DMS53 treated with DMSO at 0.1 percent for 48 hours (cell line): ENCODE data around the gene ACKR4.
"Not testable (repeated sequence)": the region's sequence is repeated elsewhere in the genome, so short reads cannot be mapped to it uniquely, and the experiment has no call there.

ENCODE experiments used
- DNase-seq: peaks from one replicate; lab custom pipeline; 2025; ENCODE audit not compliant: unreplicated experiment; lab: John Stamatoyannopoulos, UW

ACKR4 gene

DNA sequence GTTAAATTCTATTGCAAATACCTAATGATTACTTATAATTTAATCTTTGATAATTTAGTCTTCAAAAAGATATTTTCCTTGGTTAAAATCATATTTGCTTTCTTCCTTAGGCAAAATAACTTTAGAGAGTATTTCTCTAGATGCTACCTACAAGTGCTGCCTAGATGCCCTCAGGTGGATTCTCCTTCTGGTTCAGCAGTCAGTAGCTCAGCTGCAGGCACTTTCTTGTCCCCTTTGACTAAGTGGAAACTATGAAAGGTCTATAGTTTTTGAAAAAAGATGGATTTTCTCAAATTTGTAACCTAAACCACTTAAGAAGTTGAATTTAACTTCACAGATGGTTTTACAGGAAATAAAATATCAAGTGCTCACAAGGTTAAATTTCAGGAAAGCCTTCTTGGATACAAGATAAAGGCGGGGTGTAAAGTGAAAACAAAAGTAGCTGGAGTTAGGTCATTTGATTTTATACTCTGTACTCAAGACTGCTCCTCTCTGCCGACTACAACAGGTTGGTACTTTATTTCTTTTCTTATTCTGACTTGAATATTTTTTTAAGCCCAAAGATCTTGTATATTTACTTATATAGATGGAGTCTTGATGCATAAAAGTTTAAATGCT is at the start of gene ACKR4:
ACKR4 (plus strand) TSS at position 455 of the 618 bp plus-strand sequence. CDS start 3,128 bp downstream, outside the sequence.
- no peak for DNase-seq

DNA sequence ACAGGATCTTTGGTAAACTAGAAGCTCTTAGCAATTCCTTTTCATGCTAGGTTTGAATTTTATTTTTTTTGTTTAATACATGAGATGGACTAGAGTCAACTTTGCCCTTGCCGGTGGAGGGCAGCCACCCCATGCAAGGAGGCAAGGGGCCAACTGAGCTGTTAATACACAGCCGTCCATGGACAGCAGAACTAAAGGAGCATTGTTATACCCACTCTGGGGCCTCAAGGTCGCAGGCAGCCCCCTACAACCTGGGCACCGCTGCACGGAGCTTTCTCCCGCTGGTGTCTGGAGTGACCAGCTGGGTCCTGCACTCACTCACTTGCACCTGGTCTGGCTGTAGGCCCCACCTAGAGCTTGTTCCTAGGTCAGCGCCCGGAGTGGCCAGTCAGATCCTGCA is 47.9 kb upstream of the ACKR4 start:
- no peak for DNase-seq

DNA sequence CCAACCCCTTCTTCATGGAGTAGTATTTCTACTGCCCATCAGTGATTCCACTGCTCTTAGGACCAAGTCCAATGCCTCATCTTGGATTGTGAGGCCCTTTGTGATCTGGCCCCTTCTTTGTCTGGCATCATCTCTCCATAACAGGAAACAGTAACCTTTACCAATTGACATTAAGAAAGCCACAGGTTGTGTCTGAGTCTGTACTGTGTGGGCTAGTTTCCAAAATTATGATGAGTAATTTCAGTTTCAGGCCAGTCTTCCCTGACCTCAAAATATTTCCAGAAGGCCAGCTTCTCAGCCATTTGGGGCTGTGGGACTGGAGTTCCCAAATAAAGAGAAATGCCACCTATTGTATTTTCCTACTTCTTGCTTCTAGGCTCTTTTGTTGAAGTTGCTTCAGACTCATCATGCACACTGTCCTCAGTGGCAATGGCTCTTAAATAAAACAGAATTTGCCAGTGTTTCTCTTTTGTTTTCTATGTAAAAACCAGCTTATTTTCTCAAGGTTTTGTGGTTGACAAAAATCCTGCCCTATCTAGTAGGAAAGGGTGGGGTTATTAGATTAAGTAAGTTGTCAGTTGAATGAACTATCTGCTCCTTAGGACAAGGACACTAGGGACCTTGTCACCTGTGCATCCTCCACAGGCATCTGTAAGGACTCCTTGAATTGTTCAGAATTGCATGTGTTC is 47.0 kb upstream of the ACKR4 start:
- no peak for DNase-seq

DNA sequence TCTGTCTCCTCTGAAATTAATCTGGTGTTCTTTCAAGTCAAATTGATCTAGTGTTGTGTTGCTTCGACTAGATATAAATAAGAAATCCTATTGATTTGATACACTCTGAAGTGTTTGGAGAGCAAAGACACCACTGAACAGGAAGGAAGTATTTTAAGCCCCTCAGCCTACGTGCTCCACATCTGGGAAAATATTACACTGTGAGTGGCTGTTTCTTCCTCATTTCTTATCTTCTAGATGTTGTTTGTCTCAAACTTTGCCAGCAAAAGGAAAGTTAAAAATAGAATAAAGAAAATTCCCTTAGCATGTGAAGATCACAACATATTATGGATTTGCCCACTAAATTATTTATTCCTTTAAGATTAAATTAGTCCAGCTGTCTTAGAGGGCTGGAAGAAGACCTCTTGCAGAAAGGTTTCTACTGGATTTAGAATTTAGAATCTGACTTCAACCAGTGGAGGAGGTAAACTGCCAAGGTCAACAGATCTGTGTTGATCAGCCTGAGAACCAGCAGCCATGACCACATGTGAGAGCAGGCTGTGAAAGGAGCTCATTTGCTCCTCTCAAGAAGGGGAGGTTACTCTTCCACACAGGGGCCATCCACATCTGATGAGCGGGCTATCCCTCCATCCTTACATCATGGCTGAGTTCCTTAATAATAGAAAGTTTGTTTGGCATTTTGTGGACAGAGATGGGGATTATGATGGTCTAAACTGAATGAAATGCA is 46.3 kb upstream of the ACKR4 start:
- no peak for DNase-seq

DNA sequence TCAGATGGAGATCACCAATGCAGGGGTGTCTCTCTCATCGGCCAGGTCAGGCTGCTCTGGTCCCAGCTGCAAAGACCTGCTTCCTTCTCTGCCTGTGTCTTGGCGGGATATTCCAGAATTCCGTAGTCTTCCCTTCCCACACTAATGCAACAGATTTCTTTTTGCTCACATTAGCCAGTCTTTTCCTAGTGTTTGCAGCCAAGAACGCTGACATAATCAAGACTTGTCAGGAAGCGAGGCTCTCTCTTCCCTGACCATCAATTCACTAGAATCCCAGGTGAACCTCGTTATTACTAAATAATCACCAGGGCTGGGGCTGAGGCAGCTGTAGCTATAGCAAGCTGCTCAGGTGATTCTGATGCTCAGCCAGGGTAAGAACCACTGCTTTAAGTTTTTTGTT is 43.2 kb upstream of the ACKR4 start:
- DNase-seq: no peak

DNA sequence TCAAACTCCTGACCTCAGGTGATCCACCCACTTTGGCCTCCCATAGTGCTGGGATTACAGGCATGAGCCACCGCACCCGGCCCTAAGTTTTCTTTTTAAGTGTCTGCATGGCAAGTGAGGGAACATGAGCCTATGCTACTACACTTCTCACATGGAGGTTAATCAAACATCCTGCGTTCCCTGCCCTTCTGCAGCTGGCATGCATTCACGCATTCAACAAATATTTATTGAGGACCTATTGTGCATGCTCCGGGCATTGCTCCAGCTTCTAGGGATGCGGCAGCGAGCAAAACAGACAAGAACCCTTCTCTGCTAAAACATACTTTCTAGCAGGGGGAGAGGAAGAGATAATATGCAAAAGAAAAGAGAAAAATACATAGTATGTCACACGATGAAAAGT is 42.6 kb upstream of the ACKR4 start:
- DNase-seq: peak; percentile 62

DNA sequence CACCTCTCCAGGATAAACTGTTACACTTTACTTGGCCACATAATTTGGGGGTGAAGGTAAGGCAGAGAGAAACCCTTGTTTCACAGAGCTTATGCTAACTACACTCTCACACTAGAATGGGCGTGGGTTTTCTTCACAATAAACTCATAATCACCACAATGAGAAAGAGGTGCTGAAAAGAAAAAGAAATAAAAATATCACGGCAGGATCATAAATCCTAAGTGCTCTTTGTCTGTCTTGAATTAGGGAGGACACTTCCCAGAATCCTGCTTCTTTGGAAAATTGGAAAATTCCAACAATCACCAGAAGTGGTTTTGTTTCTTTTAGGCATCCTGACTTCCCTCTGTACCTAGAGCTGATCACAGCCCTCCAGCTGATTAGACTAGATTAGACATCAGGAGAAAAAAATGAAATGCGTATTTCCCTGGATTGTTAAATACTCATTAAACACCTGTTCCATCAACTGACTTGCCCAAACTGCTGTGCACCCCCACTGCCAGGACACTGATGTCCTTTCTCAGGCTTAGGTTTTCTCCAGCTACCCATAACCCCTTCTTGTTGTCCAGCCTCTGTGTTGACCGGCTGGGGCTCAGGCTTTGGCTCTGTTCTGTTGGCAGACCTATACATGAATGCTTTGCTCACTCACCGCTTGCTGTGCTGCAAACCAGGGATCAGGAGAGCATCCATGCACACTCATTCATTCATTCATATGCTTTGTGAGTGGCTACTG is 41.6 kb upstream of the ACKR4 start:
- no peak for DNase-seq

DNA sequence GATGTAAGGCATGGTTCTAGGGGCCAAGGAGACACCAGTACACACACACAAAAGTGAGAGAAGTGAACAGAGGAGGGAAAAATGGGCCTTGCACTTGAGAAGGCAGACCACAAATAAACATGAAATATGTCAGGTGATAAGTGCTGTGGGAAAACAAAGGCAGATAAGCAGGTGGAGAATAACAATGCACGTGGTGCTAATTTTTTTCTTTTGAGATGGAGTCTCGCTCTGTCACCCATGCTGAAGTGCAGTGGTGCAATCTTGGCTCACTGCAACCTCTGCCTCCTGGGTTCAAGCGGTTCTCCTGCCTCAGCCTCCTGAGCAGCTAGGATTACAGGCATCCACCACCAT is 41.1 kb upstream of the ACKR4 start:
- DNase-seq: not testable (repeated sequence)

DNA sequence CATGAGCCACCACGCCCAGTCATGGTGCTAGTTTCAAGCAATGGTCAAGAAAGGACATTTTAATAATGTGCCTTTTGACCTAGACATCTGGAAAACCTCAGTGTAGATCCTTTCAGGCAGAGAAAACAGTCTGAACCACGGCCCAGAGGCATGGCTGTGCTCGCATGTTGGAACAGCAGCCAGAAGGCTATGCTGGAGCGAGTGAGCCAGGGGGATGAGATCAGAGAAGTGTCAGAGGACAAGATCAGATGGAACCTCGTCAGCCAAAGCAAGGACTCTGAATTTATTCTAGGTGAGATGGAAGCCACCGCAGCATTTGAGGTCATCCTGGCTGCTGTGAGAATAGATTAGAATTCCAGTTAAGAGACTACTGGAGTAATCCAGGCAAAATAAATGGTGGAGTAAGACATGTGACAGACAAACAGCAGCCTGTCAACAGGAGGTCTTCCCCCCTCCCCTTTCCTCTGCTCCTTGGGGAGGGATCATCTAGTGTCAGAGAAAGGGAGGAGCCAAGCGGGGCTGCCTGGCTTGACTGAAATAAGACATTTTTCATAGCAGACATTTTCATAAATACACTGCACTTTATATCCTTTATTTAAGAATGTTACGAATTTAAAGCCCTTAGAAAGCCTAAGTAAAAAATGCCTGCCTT is 40.4 kb upstream of the ACKR4 start:
- DNase-seq: no peak

DNA sequence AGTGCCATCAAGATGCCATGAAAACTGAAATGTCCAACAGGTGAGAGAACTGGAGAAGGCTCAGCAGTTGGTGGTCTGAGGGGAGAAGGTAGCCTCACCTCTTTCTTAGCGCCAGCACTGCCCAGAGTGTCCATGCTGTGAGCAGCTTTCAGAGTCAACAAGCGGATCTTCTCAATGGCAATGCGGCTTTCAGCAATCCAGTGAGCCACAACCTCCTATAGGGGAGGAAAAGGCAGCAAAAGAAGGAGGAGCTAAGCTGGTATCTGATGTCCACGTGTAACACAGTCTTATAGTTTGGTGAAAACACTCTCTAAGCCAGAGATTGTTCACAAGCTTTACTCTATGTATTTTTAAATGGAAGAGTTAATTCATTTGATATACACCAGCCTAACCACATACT is 36.1 kb upstream of the ACKR4 start:
- DNase-seq: no peak

DNA sequence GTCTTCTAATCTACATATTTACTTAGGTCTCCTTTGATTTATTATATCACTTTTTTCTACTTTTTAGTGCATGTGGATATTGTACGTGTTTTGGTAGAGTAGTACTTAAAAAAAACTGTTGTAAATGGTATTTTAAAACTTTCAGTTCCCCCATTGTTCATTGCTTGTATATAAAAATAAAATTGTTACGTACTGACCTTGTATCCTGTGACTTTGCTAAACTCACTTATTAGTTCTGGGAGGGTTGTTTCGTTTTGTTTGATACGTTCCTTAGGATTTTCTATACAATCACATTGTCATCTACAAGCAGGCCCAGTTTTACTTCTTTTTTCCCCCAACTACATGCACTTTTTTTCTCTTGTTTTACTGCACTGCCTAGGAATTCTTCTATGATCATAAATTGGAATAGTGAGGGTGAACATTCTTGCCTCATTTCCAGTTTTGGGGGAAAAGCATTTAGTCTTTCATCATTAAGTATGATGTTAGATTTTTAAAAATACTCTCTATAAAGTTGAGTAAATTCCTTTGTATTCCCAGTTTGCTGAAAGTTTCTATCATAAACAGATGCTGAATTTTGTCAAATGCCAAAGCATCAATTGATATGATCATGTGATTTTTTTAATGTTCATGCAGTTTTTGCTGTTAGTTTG is 33.5 kb upstream of the ACKR4 start:
- no peak for DNase-seq

DNA sequence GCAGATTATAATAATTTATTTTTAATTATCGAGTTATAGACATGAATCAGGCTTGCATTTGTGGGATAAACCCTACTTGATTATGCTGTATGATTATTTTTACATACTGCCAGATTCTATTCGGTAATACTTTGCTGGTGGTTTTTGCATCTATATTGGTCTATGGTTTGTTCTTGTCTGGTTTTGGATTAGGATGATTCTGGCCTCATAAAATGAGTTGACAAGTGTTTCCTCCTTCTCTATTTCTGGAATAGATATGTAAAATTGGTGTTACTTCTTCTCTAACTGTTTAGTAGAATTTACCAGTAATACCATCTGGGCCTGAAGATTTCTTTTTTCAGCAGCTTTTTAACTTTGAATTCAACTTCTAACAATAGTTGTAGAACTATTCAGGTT is 33.0 kb upstream of the ACKR4 start:
- DNase-seq: no peak

DNA sequence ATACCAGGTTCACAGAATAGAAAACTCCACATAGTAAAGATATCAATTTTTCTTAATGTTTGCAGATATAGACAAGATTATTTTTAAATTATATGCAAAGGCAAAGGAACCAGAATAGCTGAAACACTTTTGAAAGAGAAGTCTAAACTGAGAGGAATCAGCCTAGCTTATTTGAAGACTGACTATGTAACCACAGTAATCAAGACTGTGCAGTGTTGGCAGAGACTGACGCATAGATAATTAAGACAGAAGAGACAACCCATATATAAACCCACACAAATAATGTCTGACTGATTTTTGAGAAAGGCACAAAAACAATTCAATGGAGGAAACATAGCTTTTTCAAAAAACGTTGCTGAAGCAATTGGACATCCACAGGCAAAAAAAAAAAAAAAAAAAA is 28.6 kb upstream of the ACKR4 start:
- no peak for DNase-seq

DNA sequence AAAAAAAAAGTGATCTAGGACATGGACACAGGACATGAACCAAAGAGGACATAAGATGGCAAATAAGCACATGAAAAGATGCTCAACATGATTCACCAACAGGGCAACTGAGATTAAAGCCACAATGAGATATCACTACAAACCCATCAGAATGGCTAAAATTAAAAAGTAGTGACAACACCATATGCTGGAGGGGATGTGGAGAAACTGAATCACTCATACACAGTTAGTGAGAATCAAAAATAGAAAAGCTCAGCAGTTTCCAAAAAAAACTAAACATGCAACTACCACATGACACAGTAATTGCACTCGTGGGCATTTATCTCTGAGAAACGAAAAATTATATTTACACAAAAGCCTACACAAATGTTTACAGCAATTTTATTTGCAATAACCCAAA is 27.9 kb upstream of the ACKR4 start:
- no peak for DNase-seq

DNA sequence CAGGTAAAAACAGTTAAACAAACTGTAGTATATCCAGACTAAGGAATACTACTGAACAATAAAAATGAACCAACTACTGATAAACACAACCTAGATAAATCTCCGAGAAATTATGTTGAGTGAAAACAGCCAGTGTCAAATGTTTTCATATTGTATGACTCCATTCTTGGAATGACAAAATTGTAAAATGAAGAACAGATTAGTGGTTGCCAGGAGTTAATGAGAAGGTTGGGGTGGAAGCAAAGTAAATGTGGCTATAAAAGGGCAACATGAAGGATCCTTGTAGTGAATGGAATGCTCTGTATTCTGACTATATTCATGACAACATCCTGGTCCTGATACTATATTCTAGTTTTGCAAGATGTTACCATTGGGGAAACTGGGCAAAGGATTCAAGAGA is 27.5 kb upstream of the ACKR4 start:
- no peak for DNase-seq

DNA sequence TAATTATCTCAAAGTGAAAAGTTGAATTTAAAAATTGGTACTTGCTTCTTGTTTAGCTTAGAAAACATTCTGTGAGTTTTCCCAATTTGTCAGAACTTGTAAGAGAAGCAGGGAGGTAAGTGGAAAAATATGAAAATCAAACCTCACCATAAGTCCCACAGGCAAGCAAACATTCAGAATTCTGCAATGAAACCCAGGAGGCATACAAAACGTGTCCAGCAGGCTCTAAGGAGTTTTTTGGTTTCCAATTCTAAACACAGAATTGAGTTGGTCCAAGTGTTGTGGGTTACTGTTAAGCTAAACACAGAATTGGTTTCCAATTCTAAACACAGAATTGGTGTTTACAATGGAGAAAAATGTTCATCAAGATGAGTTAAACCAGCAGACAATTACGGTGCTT is 27.1 kb upstream of the ACKR4 start:
- no peak for DNase-seq

DNA sequence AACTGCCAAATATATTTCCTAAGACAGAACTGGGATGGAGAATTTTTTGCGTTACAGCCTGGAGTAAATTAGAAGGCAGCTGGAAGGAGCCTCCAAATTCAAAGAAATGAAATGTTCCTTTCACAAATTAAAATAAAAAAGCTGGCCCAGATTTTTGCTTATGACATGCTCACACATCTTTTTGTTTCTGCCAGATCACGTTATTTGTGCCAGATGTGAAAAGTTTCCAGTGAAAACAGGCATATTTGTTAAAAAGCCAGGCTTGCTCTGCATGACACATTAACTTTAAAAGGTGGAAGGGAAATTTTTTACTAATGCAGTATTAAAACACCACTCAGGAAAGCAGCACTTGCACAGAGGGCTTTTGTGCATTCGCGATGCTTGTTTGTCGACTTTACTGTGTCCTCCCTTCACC is 23.3 kb upstream of the ACKR4 start:
- no peak for DNase-seq

DNA sequence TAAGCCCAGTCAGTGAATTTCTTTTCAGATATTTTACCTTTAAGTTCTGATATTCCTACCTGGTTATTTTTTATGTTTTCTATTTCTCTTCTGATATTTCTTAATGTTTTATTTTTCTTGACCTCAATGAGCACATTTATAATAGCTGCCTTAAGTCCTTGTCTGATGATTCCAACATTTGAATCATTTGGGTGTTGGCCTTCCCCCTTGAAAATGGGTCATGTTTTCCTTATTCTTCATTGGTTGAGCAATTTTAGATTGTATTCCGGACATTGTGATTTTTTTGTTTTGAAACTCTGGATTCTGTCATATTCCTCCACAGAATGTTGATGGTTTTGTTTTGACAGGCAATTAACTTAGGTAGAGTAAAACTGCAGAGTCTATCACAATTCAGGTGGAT is 9.7 kb upstream of the ACKR4 start:
- no peak for DNase-seq

DNA sequence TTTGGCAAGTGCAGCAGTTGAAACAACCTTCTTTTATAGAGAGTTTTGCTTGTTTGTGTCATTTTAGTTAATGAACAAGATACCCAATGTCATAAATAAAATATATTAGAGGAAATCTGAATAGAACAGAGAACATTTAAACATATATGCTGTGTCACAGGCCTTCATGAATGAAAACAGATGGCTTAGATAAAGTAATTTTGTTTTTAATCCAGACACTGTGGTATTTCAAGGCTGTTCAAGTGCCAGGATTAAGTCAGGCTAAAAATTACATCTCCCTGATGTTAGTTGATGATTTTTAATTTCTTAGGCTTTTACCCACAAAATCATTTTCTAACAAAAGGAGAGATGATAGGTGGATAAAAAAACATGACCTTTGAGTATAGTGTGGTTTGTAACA is 4.9 kb upstream of the ACKR4 start:
- no peak for DNase-seq

DNA sequence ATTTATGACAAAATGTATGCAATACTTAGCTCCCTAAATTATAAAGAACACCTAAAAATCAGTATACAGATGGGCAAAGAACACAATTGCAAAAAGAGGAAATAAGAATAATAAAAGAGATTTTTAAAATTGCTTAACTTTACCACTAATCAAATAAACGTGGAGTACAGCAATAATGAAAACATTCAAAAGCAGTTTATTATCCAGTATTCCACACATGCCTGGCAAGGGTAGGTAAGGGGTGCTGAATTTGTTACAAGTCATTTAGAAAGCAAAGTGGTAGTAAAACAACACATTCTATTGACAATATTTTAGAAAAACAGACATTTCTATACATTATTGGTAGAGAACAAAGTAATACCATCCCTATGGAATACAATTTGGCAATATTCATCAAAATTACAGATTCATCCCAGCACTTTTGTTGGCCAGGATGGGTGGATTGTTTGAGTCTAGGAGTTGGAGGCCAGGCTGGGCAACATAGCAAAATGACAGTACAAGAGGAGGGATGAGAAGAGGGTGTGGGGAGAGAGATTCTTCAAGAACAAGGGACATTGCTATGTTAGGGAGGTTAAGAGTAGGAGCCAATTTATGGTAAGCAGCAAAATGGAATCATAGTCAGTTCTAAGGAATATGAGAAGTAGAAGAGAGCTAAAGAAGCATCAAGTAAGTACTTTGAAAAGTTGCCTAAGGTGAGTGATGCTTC is 3.7 kb upstream of the ACKR4 start:
- DNase-seq: no peak
